IPS-18c (cell line): Measurements from ENCODE around the gene ACACA.

Experiments
- H3K4me3 ChIP-seq: 2 replicates; pipeline ENCODE4 v1.7.0; 2013; ENCODE audit warnings: low read depth, mild to moderate bottlenecking, low read length, moderate library complexity; ENCODE audit not compliant: insufficient read depth
- H3K9me3 ChIP-seq: one replicate; pipeline ENCODE4 v1.6.1; 2013; ENCODE audit warnings: mild to moderate bottlenecking, low read length, moderate library complexity; ENCODE audit not compliant: control insufficient read depth, insufficient read depth

ACACA gene

GRCh38 chr17:37117373-37118142, 289.1 kb downstream of the ACACA start:
- H3K4me3 ChIP-seq, result no peak overlapping the region

GRCh38 chr17:37116671-37117185, 289.9 kb downstream of the ACACA start:
- H3K9me3 ChIP-seq, result no peaks in the 10 kb centered on the region

More at GRCh38 chr17:37117373-37118142, 289.1 kb downstream of the ACACA start:
- H3K9me3 ChIP-seq, result no peaks in the 10 kb centered on the region

GRCh38 chr17:37111329-37111728, 295.3 kb downstream of the ACACA start:
- no peaks in the 10 kb centered on the region for H3K9me3 ChIP-seq

More at GRCh38 chr17:37116671-37117185, 289.9 kb downstream of the ACACA start:
- no peak overlapping the region for H3K4me3 ChIP-seq

GRCh38 chr17:37110746-37111145, 295.9 kb downstream of the ACACA start:
- H3K9me3 ChIP-seq, result no peaks in the 10 kb centered on the region
- no peak overlapping the region for H3K4me3 ChIP-seq

More at GRCh38 chr17:37111329-37111728, 295.3 kb downstream of the ACACA start:
- H3K4me3 ChIP-seq, result no peak overlapping the region

- no peaks in the 10 kb centered on the region for H3K9me3 ChIP-seq
- no peak overlapping the region for H3K4me3 ChIP-seq
These were observed 296.6 kb downstream of the ACACA start for GRCh38 chr17:37109731-37110710.

GRCh38 chr17:37109106-37109505, 297.5 kb downstream of the ACACA start:
- H3K9me3 ChIP-seq, result no peaks in the 10 kb centered on the region
- H3K4me3 ChIP-seq, result no peak overlapping the region

GRCh38 chr17:37107406-37108083, 299.1 kb downstream of the ACACA start:
- H3K4me3 ChIP-seq, result no peak overlapping the region
- no peaks in the 10 kb centered on the region for H3K9me3 ChIP-seq

GRCh38 chr17:37106049-37106448, 300.6 kb downstream of the ACACA start:
- Histone ChIP-seq H3K9me3 (no peaks in the 10 kb centered on the region), H3K4me3 (no peak overlapping the region)

GRCh38 chr17:37103231-37103630, 303.4 kb downstream of the ACACA start:
- no peaks in the 10 kb centered on the region for H3K9me3 ChIP-seq
- H3K4me3 ChIP-seq, result no peak overlapping the region

- Histone ChIP-seq H3K4me3 (no peak overlapping the region), H3K9me3 (no peaks in the 10 kb centered on the region)
These were observed 305.3 kb downstream of the ACACA start for GRCh38 chr17:37101306-37101705.

- no peaks in the 10 kb centered on the region for H3K9me3 ChIP-seq
- no peak overlapping the region for H3K4me3 ChIP-seq
These were observed 306.4 kb downstream of the ACACA start for GRCh38 chr17:37100231-37100630.

- Histone ChIP-seq H3K4me3 (no peak overlapping the region), H3K9me3 (no peaks in the 10 kb centered on the region)
These were observed 307.5 kb downstream of the ACACA start for GRCh38 chr17:37098910-37099664.

- Histone ChIP-seq H3K4me3 (no peak overlapping the region), H3K9me3 (no peaks in the 10 kb centered on the region)
These were observed 308.5 kb downstream of the ACACA start for GRCh38 chr17:37098152-37098551.

GRCh38 chr17:37097154-37097553, 309.5 kb downstream of the ACACA start:
- no peak overlapping the region for H3K4me3 ChIP-seq
- no peaks in the 10 kb centered on the region for H3K9me3 ChIP-seq

- Histone ChIP-seq H3K4me3 (no peak overlapping the region), H3K9me3 (no peaks in the 10 kb centered on the region)
These were observed 310.6 kb downstream of the ACACA start for GRCh38 chr17:37096071-37096470.

GRCh38 chr17:37094391-37094790, 312.2 kb downstream of the ACACA start:
- Histone ChIP-seq H3K4me3 (no peak overlapping the region), H3K9me3 (no peaks in the 10 kb centered on the region)
